ENCODE data around the gene GOLGA8O.
"Not testable (repeated sequence)": the region's sequence is repeated elsewhere in the genome, so short reads cannot be mapped to it uniquely, and the experiment has no call there.

The GOLGA8O gene, protein sequence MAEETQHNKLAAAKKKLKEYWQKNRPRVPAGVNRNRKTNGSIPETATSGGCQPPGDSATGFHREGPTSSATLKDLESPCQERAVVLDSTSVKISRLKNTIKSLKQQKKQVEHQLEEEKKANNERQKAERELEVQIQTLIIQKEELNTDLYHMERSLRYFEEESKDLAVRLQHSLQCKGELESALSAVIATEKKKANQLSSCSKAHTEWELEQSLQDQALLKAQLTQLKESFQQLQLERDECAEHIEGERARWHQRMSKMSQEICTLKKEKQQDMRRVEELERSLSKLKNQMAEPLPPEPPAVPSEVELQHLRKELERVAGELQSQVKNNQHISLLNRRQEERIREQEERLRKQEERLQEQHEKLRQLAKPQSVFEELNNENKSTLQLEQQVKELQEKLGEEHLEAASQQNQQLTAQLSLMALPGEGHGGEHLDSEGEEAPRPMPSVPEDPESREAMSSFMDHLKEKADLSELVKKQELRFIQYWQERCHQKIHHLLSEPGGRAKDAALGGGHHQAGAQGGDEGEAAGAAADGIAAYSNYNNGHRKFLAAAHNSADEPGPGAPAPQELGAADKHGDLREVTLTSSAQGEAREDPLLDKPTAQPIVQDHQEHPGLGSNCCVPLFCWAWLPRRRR

DNA sequence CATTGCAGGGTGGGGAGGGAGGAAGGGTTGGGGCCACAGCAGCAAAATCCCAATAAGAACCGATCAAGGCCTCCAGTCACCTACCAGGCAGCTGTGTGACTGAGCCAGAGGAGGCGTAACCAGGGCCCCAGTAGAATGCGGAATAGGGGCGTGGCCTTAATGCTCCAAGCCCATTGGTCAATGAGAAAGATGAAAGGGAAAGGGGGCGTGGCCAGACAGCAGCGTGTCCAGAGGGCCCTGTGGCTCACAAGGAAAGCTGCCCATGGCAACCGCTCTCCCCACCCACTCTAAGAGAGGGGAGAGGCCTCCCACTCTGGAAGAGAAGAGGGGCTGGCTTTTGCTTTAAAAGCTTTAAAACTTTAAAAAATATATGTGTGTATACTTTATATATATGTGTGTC is at the start of gene GOLGA8O:
Gene GOLGA8O, minus strand, starts transcription at position 101 of the 400 bp plus-strand sequence. Its CDS starts 98 bp downstream, at position 3.
- DNase-seq (ENCODE audit: low read depth in 2 of 2), result not testable (repeated sequence)

DNA sequence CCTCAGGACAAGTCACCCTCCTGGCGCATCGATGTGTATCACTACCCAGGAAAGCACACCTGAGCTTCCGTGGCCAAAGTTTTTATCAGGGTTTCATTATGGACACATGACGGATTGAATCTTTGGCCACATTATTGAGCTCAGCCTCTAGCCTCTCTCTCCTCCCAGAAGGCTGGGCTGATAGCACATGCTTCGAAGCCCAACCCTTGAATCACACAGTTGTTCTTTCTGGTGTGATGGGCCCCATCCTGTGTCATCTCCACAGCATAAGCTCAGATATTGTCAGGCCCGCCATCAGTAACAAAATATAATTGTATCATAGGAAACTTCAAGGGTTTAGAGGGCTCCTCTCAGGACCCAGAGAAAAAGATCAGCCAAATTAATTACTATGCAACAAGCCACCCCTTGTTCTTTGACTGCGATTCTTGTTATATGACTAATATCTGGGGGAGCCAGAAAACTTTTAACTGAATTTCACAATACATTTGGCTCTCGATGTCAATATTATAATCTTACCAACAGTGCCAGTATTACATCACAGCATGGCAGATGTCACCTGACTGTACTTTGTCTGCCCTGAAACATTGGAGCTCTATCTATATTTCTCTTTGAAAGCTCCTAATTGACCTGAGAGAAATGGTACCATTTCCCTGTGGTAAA is 48.8 kb upstream of the GOLGA8O start:
- DNase-seq (ENCODE audit: low read depth in 2 of 2), result not testable (repeated sequence)

DNA sequence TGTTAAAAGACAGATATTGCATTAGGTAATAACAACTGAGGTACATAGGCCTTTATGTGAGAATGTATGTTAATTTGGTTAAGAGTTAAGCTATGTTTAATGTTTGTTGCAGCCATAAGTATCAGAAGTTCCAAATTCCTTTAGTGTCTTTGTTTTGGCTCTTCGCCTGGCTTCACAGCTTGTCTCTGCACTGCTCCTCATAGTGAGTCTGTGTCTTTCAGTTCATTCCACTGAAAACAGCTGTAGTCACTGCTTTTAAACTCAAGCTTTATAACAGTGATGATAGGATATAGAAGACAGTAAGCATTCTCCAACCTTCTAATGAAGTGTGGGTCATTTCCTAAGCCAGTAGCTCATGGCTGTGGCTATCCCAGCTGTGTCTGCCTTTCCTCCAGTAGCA is 47.5 kb upstream of the GOLGA8O start:
- DNase-seq (ENCODE audit: low read depth in 2 of 2), result not testable (repeated sequence)

DNA sequence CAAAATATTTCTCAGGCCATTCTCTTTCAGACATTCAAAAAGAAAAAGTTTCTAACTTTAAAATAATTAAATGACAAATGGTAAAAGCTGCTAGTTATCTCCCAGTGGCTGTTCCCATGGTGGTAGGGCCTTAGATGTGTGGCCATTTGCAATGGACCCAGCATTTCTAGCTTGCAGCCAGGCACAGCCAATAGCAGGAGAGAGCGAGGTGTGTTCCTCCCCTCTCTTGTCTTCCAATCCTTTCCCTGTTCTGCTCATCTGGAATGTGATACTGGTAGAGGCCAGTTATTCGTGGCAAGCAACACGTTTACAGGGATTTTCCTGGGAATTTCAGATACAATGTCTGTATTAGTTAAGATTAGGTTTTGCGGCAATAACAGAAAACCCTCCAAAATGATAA is 37.3 kb upstream of the GOLGA8O start:
- not testable (repeated sequence) for DNase-seq (ENCODE audit: low read depth in 2 of 2)

DNA sequence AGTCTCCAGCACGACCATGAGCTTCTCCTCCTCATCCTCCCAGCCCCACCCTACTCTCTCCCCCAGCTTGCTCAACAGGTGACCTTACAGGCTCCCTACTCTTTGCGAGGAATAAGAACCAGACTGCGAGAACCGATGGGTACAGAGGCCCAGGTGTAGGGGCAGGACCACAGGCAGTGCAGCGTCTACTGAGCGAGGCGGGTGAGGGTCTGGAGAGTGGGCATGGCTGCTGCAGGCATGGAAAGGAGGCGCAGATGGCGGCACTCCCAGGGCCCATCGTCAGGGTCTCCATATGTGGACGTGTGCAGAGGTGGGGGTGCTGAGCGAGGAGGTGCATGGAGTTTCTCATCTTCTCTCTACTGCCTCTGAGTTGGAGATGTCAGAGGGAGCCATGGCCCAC is 31.0 kb upstream of the GOLGA8O start:
- not testable (repeated sequence) for DNase-seq (ENCODE audit: low read depth in 2 of 2)

DNA sequence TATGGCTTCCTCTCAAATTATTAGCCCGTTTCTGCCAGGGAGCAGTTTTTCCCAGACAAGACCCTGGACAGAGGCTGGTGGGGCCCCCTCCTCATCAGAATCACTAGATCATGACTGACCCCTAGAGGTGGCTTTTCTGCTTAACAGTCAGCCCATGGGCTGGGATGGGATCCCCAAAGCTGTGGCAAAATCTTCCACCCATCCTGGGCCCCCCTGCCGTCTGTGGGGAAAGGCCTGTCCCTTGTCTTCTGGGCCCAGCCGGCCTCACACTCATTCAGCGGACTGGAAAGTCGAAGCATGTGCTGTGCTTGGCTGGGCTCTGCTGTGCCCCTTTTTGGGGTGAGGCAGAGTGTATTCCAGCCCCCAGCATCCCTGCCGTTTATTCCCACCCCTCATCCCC is 27.9 kb upstream of the GOLGA8O start:
- DNase-seq (ENCODE audit: low read depth in 2 of 2), result not testable (repeated sequence)

DNA sequence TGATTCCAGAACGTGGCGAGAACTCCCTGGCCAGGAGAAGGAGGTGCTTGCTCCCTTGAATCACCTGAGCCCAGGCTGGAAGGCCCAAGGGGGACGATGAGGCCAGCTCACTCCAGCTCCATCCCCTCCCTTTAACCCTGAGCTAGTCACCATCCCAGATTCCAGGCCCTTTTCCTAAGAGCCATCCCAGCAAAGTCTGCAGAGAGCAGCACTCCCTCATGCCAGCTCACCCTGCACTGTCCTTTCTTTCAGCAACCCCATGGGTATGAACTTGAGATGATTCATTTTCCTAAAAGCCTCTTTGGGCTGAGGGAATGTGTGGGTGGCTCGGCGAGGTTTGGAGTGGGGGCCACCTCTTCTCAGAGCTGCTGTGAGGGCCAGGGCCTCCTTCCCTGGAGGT is 26.2 kb upstream of the GOLGA8O start:
- not testable (repeated sequence) for DNase-seq (ENCODE audit: low read depth in 2 of 2)

DNA sequence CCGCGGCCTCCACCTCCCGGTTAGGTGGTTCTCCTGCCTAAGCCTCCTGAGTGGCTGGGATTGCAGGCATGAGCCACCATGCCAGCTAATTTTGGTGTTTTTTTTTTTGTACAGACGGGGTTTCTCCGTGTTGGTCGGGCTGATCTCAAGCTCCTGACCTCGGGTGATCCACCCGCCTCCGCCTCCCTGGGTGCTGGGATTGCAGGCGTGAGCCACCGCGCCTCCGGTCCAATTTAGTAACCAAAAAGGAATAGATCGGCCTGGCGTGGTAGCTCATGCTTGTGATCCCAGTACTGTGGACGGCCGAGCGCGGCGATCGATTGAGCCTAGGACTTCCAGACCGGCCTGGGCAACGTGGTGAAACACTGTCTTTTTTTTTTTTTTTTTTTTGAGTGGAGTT is 12.6 kb upstream of the GOLGA8O start:
- DNase-seq (ENCODE audit: low read depth in 2 of 2), result not testable (repeated sequence)

DNA sequence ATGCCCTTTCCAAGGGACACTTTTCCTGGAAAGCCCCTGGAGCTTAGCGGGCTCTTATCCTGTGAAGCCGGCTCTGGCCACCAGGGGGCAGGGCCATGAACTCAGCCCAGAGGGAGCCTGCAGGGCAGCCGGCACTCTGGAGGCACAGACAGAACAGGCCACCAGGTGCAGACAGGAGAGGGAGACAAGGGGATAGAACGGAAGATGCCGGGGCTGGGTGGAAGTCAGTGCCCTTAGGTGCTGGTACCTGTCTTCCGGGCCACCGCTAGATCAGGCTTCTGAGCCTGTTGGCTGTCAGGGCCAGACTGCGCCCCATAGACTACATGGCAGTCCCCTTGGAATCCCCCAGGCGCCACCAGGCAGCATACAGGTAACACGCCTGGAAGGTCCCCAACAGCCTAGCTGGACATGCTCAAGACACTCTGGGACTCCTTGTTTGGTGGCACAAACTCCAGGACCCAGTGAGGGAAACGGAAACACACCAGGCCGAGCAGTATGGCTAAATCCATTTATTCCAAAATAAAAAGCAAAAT is 14.9 kb downstream of the GOLGA8O start:
- not testable (repeated sequence) for DNase-seq (ENCODE audit: low read depth in 2 of 2)

DNA sequence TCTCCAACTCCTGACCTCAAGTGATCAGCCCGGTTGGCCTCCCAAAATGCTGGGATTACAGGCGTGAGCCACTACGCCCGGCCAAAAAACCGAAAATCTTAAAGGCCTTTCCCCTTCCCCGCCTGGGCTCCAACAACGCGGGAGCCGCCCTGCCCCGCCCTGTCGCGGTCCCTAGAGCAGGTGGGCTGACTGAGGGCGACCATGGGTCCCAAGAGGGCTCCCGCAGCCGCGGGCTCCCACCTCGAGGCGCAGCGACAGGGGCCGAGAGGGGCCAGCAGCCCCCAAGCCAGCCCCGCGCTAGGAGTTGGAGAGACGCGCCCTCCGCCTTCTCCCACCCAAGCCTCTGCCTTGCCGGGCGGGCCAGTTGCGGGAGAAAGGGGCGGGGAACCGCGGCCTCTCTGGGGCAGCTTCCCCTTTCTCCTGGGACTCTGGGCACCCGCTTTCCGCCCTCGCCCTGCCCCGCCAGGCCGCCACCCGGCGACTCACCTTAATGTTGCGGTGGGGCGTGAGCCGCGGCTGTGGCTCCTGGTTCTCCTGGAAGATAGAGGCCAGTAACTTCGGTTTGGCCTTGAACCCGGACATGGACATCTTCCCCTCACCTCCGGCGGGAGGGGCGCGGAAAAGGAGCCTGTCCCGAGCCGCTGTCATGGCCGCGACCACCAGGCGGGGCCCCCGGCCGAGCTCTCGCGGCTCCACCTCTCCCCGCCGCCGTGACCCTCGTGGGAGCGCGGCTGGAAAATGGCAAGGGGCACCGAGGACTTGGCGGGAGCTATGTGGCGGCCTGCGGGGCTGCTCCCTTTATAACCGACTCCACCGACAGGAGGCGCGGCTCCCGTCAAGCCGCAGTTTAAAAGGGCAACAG is 21.1 kb downstream of the GOLGA8O start:
- not testable (repeated sequence) for DNase-seq (ENCODE audit: low read depth in 2 of 2)

DNA sequence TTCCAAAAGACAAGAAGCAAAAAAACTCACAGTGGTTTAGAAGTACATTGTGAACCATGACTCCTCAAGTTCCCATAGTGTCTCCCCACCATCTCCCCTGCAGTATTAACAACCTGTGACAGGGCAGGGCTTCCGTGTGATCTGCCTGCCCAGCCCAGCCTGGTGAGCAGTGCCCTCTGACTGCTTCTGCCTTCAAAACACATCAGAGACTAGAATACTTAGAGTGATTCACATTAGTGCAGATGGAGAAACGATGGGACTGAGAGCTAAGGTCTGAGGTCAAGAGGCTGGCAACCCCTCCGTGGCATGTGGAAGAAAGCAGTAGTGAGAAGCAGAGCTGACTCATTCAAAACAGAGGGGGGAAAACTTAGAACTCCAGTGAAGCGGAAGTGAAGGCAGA is 27.8 kb downstream of the GOLGA8O start:
- not testable (repeated sequence) for DNase-seq (ENCODE audit: low read depth in 2 of 2)

DNA sequence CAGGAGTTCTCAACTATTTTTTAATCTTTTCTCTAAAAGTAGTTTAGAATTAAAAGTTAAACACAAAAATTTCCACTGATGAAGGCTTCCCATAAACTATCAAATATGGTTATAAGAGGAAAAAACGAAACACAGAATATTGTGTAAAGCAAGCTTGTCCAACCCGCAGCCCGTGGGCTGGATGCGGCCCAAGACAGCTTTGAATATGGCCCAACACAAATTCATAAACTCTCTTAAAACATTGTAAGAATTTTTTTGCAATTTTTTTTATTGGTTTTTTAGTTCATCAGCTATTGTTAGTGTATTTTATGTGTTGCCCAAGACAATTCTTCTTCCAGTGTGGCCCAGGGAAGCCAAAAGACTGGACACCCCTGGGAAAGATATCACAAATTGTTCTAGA is 28.9 kb downstream of the GOLGA8O start:
- not testable (repeated sequence) for DNase-seq (ENCODE audit: low read depth in 2 of 2)

DNA sequence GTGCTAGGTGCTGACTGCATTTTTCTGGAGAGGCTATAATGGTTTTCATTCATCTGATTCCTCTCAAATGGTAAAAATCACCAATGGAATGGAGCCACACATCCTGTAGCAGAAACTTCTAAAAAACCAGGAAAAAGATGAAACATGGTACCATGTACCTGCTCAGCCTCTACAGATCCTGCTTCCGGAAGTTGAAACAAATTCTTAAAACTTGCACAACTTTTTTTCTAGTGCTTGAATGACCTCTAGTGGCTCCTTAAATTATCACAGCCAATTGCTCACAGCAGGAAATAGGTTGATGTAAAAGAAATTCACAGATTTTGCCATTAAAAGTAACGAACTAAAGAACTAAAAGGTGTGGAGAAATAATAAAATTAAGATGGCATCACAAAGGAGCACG is 47.5 kb downstream of the GOLGA8O start:
- not testable (repeated sequence) for DNase-seq (ENCODE audit: low read depth in 2 of 2)

DNA sequence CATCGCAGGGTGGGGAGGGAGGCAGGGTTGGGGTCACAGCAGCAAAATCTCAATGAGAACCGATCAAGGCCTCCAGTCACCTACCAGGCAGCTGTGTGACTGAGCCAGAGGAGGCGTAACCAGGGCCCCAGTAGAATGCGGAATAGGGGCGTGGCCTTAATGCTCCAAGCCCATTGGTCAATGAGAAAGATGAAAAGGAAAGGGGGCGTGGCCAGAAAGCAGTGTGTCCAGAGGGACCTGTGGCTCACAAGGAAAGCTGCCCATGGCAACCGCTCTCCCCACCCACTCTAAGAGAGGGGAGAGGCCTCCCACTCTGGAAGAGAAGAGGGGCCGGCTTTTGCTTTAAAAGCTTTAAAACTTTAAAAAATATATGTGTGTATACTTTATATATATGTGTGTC is 52.2 kb downstream of the GOLGA8O start, which contains the start of gene GOLGA8K:
Gene GOLGA8K, minus strand, starts transcription at position 101 of the 400 bp plus-strand sequence. Its CDS starts 98 bp downstream, at position 3.
- DNase-seq (ENCODE audit: low read depth in 2 of 2), result not testable (repeated sequence)

DNA sequence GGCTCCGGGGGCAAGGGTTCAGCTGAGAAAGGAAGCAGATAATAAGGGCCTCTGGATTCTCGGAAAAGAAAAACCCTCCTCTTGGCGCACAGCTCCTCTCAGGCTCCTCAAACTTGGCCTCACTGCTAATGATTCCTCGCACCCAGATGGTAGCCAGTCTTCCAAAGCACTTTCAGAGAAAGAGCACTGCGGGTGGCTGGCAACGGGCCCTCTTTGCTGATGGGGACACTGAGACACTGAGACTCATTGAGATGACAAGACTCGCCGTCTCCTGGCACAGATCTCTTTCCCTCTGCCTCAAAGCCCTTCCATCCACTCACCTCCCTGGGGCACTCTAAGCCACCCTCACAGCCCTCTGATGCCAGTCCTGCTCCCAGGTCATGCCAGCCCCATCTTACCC is 58.9 kb downstream of the GOLGA8O start:
- DNase-seq (ENCODE audit: low read depth in 2 of 2), result not testable (repeated sequence)
